Spleen (tissue), 11 donors: Measurements from ENCODE around the gene TMEM117. TPM values are rescaled to one million over a fixed set of nuclear protein-coding genes. Genes with fewer than 3 reads are reported as not detected.

Experiments
- DNase-seq: peaks from one replicate; pipeline ENCODE4 v3.0.0-alpha.2; 2020
- H3K27ac ChIP-seq, 8 donors: fragments of 200-600 bp; sonication (generic) in 7 of 8; 1 replicate in 4 of 8; 2 replicates in 4 of 8; pipeline versions ENCODE4 v1.5.0 to v1.8.0; 2016 to 2021; ENCODE audit warnings: inconsistent platforms in 4 of 8, mild to moderate bottlenecking in 4 of 8, moderate library complexity in 1 of 8
- H3K27me3 ChIP-seq, 7 donors: fragments of 200-600 bp; sonication (generic) in 6 of 7; replicated peaks in 1 of 7; 1 replicate in 4 of 7; 2 replicates in 3 of 7; pipeline versions ENCODE4 v1.5.0 to v1.8.0; 2016 to 2021; ENCODE audit warnings: inconsistent platforms in 3 of 7, mild to moderate bottlenecking in 1 of 7
- H3K36me3 ChIP-seq, 6 donors: fragments of 200-600 bp; sonication (generic) in 5 of 6; 1 replicate in 4 of 6; 2 replicates in 2 of 6; pipeline versions ENCODE4 v1.5.0 to v1.8.0; 2016 to 2021; ENCODE audit warnings: inconsistent platforms in 2 of 6
- H3K4me1 ChIP-seq, 6 donors: fragments of 200-600 bp; sonication (generic) in 5 of 6; 1 replicate in 3 of 6; 2 replicates in 3 of 6; pipeline versions ENCODE4 v1.5.0 to v1.8.0; 2016 to 2021; ENCODE audit warnings: inconsistent platforms in 3 of 6
- H3K4me3 ChIP-seq, 8 donors: fragments of 200-600 bp; sonication (generic) in 7 of 8; 1 replicate in 4 of 8; 2 replicates in 4 of 8; pipeline versions ENCODE4 v1.5.0 to v1.8.0; 2016 to 2021; ENCODE audit warnings: inconsistent platforms in 4 of 8, mild to moderate bottlenecking in 4 of 8, moderate library complexity in 2 of 8
- H3K9me3 ChIP-seq, 8 donors: fragments of 200-600 bp; sonication (generic) in 7 of 8; 1 replicate in 4 of 8; 2 replicates in 4 of 8; pipeline versions ENCODE4 v1.5.0 to v1.8.0; 2016 to 2021; ENCODE audit warnings: inconsistent platforms in 4 of 8
- CTCF ChIP-seq, 11 experiments: fragments of 200-600 bp in 7 of 11; fragments of 450-650 bp in 4 of 11; sonication (generic) in 4 of 11; IDR thresholded peaks in 8 of 11; conservative IDR thresholded peaks in 3 of 11; 1 replicate in 7 of 11; 2 replicates in 4 of 11; pipeline versions ENCODE4 v1.4.0 to v1.8.0; 2016 to 2021; ENCODE audit warnings: antibody characterized with exemption in 11 of 11, inconsistent platforms in 4 of 11, mild to moderate bottlenecking in 1 of 11
- POLR2A ChIP-seq, 3 donors: fragments of 450-650 bp; IDR thresholded peaks; one replicate each; pipeline ENCODE4 v1.5.1; 2017; ENCODE audit warnings: antibody characterized with exemption in 3 of 3, mild to moderate bottlenecking in 1 of 3
- POLR2AphosphoS5 ChIP-seq, 3 donors: sonication (generic); formaldehyde crosslinking; IDR thresholded peaks; one replicate each; pipeline ENCODE4 v1.5.1; 2017; ENCODE audit warnings: antibody characterized with exemption in 3 of 3
- WGBS, 5 donors: extraction: QIAGEN DNeasy Blood & Tissue Kit in 3 of 5; methylation state at CpG; one replicate each; pipeline versions ENCODE4 v1.1.5 to v1.1.7; 2013 to 2018; 5-methylcytosine and 5-hydroxymethylcytosine counted together
- intact Hi-C: fragments of 100-400 bp; cut with DNase I; formaldehyde crosslinking; loops from one replicate; pipeline ENCODE4 v1.15.0; 2023; ENCODE audit warnings: low total_unique reads
- polyA plus RNA-seq, 3 donors: library from polyadenylated mRNA; stranded (reverse); fragments of 200-250 nt; gene quantifications; one replicate each; pipeline ENCODE4 v1.2.1, GENCODE V29; 2013
- total RNA-seq, 7 donors: library from RNA; depleted of rRNA in 3 of 7; stranded (reverse); fragments of >200 nt in 3 of 7; fragmentation: NEBNext Ultra II Directional in 4 of 7; extraction: Animal tissue kit (Norgen Biotek cat#: 25700) in 4 of 7; gene quantifications; one replicate each; pipeline versions ENCODE4 v1.1.0 to v1.2.1, GENCODE V29; 2016 to 2021
- donor health status: healthy with polysubstance abuse.
- donor health status: DM: no; HTN: no; CAD: no; lungs with moderate emphysema.
- donor health status: DM: no; HTN: no; CAD: no.
- donor health status: Bipolar disorder and iron deficiency.
- donor health status: healthy.
- donor health status: DM: no; HTN: no; CAD: no.
- donor health status: DM: yes; HTN: yes; CAD: no.

The TMEM117 gene
- total and polyA plus RNA-seq, 10 donors, result 1.7 to 24.5 (median 5.0) TPM

- Histone ChIP-seq H3K27me3 (no peaks in the 10 kb centered on the region), H3K36me3 (no peaks in the 10 kb centered on the region), H3K4me1 (no peaks in the 10 kb centered on the region), H3K4me3 (no peak overlapping the region), H3K9me3 (peaks cover 0 to 7% (median 3%) of the 10 kb centered on the region in 8 donors), H3K27ac (no peak overlapping the region)
- DNase-seq, result no peak
- 75 to 86% (median 80%) methylated on average over 3 of the region's 3 CpGs for WGBS, 5 donors
- TF ChIP-seq CTCF (IDR thresholded peaks at IDR 0.05 in 8 of 11, conservative IDR thresholded peaks at IDR 0.05 in 3 of 11) (no peak), POLR2A (IDR thresholded peaks at IDR 0.05) (no peak)
- intact Hi-C loops, result no loop called here
Measured at GRCh38 chr12:43964961-43965360, 129.1 kb downstream of the TMEM117 start.

DNA sequence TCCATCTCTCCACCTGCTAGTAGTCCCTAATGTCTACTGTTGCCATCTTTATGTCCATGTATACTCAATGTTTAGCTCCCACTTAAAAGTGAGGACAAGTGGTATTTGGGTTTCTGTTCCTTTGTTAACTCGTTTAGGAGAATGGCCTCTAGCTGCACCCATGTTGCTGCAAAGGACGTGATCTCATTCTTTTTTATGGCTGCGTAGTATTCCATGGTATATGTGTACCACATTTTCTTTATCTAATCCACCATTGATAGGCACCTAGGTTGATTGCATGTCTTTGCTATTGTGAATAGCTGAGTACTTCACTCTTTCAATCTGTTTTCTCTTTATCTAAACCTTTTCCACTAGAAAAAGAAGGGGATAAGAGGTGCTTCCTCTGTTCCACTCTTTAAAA lies 130.0 kb downstream of the TMEM117 start:
- no peak for DNase-seq
- WGBS, 5 donors, result 78 to 88% (median 81%) methylated on average over 3 of the region's 3 CpGs

DNA sequence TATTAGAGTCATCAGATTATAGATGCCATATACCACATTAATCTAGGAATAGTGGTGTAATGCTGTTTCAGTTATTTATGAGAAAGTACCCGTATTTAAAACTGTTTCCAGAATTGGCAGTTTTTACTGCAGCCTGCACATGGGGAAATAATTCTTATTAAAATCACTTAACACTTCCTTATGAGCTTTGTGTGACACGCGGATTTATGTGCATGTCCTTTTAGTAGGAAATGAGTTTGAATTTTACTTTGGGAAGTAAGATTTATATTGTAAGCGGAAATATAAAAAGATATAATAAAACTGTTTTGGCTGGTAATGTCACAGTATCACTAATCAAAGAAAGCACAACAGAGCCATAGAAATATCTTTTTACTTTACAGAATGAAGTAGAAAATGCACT lies 132.9 kb downstream of the TMEM117 start:
- H3K4me1 ChIP-seq, result no peaks in the 10 kb centered on the region
- no peaks in the 10 kb centered on the region for H3K27me3 ChIP-seq
- H3K27ac ChIP-seq, result no peak overlapping the region
- DNase-seq, result no peak
- no peak overlapping the region for H3K4me3 ChIP-seq
- H3K36me3 ChIP-seq, result peaks cover 0 to 7% (median 0%) of the 10 kb centered on the region in 6 donors
- WGBS, 5 donors, result 38 to 55% (median 44%) methylated on average over 4 of the region's 4 CpGs
- peaks cover 0 to 13% (median 3%) of the 10 kb centered on the region in 8 donors for H3K9me3 ChIP-seq
- intact Hi-C loops, result no loop called here
- TF ChIP-seq CTCF (IDR thresholded peaks at IDR 0.05 in 8 of 11, conservative IDR thresholded peaks at IDR 0.05 in 3 of 11) (no peak), POLR2AphosphoS5 (IDR thresholded peaks at IDR 0.05) (no peak), POLR2A (IDR thresholded peaks at IDR 0.05) (no peak)

More for the DNA sequence above, 130.0 kb downstream of the TMEM117 start:
- no peaks in the 10 kb centered on the region for H3K27me3 ChIP-seq
- no peaks in the 10 kb centered on the region for H3K4me1 ChIP-seq
- TF ChIP-seq POLR2A (IDR thresholded peaks at IDR 0.05) (no peak), CTCF (IDR thresholded peaks at IDR 0.05 in 8 of 11, conservative IDR thresholded peaks at IDR 0.05 in 3 of 11) (no peak), POLR2AphosphoS5 (IDR thresholded peaks at IDR 0.05) (no peak)
- H3K4me3 ChIP-seq, result no peak overlapping the region
- H3K27ac ChIP-seq, result no peak overlapping the region
- peaks cover 0 to 7% (median 3%) of the 10 kb centered on the region in 8 donors for H3K9me3 ChIP-seq
- no peaks in the 10 kb centered on the region for H3K36me3 ChIP-seq
- intact Hi-C loops, result no loop called here

DNA sequence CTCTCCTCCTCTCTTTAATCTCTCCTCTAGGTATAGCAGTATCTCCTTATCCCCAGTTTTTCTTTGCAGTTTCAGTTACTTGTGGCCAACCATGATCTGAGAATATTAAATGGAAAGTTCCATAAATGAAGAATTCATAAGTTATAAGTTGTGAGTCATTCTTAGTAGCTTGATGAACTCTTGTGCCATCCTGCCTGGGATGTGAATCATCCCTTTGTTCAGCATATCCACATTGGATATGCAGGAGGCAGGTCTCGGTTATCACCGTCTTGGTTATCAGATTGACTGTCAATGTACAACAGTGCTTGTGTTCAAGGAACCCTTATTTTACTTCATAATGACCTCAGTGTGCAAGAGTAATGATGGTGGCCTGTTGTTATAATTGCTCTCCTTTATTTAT lies 134.0 kb downstream of the TMEM117 start:
- TF ChIP-seq POLR2AphosphoS5 (IDR thresholded peaks at IDR 0.05) (no peak), CTCF (IDR thresholded peaks at IDR 0.05 in 8 of 11, conservative IDR thresholded peaks at IDR 0.05 in 3 of 11) (no peak), POLR2A (IDR thresholded peaks at IDR 0.05) (no peak)
- no peak overlapping the region for H3K4me3 ChIP-seq
- 94 to 100% (median 98%) methylated on average over 2 of the region's 2 CpGs for WGBS, 5 donors
- H3K27me3 ChIP-seq, result no peaks in the 10 kb centered on the region
- no peak overlapping the region for H3K27ac ChIP-seq
- intact Hi-C loops, result no loop called here
- H3K36me3 ChIP-seq, result peaks cover 0 to 7% (median 0%) of the 10 kb centered on the region in 6 donors
- no peaks in the 10 kb centered on the region for H3K4me1 ChIP-seq
- DNase-seq, result no peak
- H3K9me3 ChIP-seq, result peaks cover 0 to 13% (median 3%) of the 10 kb centered on the region in 8 donors
